Motor neuron (in vitro differentiated cells): Measurements from ENCODE around the gene TACSTD2. TPM values are rescaled to one million over a fixed set of nuclear protein-coding genes. Genes with fewer than 3 reads are reported as not detected.
A peak's percentile ranks its signal among the peaks of the same experiment; 100 is the strongest.
"Not testable (repeated sequence)": the region's sequence is repeated elsewhere in the genome, so short reads cannot be mapped to it uniquely, and the experiment has no call there.

ENCODE experiments used
- ATAC-seq, 8 experiments: fragments of 200-7000 bp; cut with Tn5 transposase; replicated peaks in 6 of 8; 2 replicates each; pipeline ENCODE4 v1.8.0; 2021; ENCODE audit warnings: mild to moderate bottlenecking in 8 of 8, moderate library complexity in 8 of 8
- H3K27ac ChIP-seq, 2 donors: fragments of 250-450 bp; sonication (Bioruptor Pico); 2 replicates each; pipeline ENCODE4 v1.9.0; 2021; ENCODE audit warnings: antibody characterized with exemption in 2 of 2, mild to moderate bottlenecking in 2 of 2, moderate library complexity in 1 of 2
- H3K4me1 ChIP-seq, 2 donors: fragments of 250-450 bp; sonication (Bioruptor Pico); replicated peaks in 1 of 2; 2 replicates each; pipeline ENCODE4 v1.6.1; 2021; ENCODE audit warnings: antibody characterized with exemption in 2 of 2, mild to moderate bottlenecking in 2 of 2, moderate library complexity in 1 of 2
- H3K4me3 ChIP-seq, 5 donors: fragments of 250-450 bp; sonication (Bioruptor Pico); 2 replicates each; pipeline ENCODE4 v1.9.0; 2021; ENCODE audit warnings: antibody characterized with exemption in 5 of 5, mild to moderate bottlenecking in 5 of 5, moderate library complexity in 4 of 5
- WGBS, 10 experiments: fragments of 450-650 bp; shearing (Covaris generic); methylation state at CpG; one replicate each; pipeline ENCODE4 v1.0.0; 2022; 5-methylcytosine and 5-hydroxymethylcytosine counted together
- in situ Hi-C, 9 experiments: fragments of 400-800 bp; cut with MboI; loops; one replicate each; pipeline ENCODE4 v1.15.0; 2021; ENCODE audit warnings: low sequenced_read_pairs in 9 of 9, low pct_unique_long_range_greater_than_20kb in 2 of 9; ENCODE audit not compliant: unreplicated experiment in 9 of 9
- total RNA-seq, 8 experiments: library from RNA; unstranded; fragments of 300-600 nt; gene quantifications; 2 replicates each; pipeline versions ENCODE4 v1.2.3 to v1.2.4, GENCODE V29; 2022

The TACSTD2 gene
- under 1 TPM in 5 of 8 experiments, not detected in 3; 0.05 to 0.90 (median 0.21) TPM for total RNA-seq

- WGBS, 10 experiments = 0 to 61% (median 20%) methylated on average over 1 to 26 of the region's 107 CpGs; no CpG with 5 or more reads in 2 of the 10 experiments
- no peak within 1 kb of the TSS for H3K27ac ChIP-seq
- H3K4me1 ChIP-seq = peaks cover 9 to 24% of the 10 kb centered on the region in 2 donors
- in situ Hi-C loops = no loop called here
- peak in 5 of 8 experiments; percentile 30 to 67 (median 46) for ATAC-seq
- H3K4me3 ChIP-seq = peak within 1 kb of the TSS in 2 of 5 donors; percentile 4 to 6
These were observed at the start of gene TACSTD2 for GRCh38 chr1:58576727-58577653. TSS of gene TACSTD2 (minus strand) at chr1:58577252. CDS start at chr1:58577156, 96 bp downstream.

- Histone ChIP-seq H3K27ac (no peak overlapping the region), H3K4me1 (no peaks in the 10 kb centered on the region), H3K4me3 (no peak overlapping the region)
- in situ Hi-C loops = no loop called here
- no peak for ATAC-seq
These were observed 49.2 kb upstream of the TACSTD2 start for GRCh38 chr1:58626293-58626692.

GRCh38 chr1:58623259-58623658 lies 46.2 kb upstream of the TACSTD2 start:
- H3K4me3 ChIP-seq, in situ Hi-C loops, H3K4me1 ChIP-seq, ATAC-seq, H3K27ac ChIP-seq: not testable (repeated sequence)
- 100% methylated on average over 1 to 2 of the region's 27 CpGs; no CpG with 5 or more reads in 8 of the 10 experiments for WGBS, 10 experiments

GRCh38 chr1:58622571-58622970 lies 45.5 kb upstream of the TACSTD2 start:
- no peak overlapping the region for H3K27ac ChIP-seq
- H3K4me3 ChIP-seq = no peak overlapping the region
- in situ Hi-C loops = no loop called here
- ATAC-seq = no peak
- WGBS, 10 experiments = 68 to 98% (median 90%) methylated on average over 2 to 6 of the region's 6 CpGs; no CpG with 5 or more reads in 2 of the 10 experiments
- H3K4me1 ChIP-seq = no peaks in the 10 kb centered on the region

- in situ Hi-C loops = no loop called here
- 50 to 100% (median 80%) methylated on average over 1 to 3 of the region's 3 CpGs; no CpG with 5 or more reads in 1 of the 10 experiments for WGBS, 10 experiments
These were observed 44.3 kb upstream of the TACSTD2 start for GRCh38 chr1:58621391-58621790.

GRCh38 chr1:58620926-58621325 lies 43.9 kb upstream of the TACSTD2 start:
- in situ Hi-C loops = no loop called here
- H3K27ac ChIP-seq = no peak overlapping the region
- no peak for ATAC-seq
- no peaks in the 10 kb centered on the region for H3K4me1 ChIP-seq
- H3K4me3 ChIP-seq = no peak overlapping the region
- 0 to 94% (median 77%) methylated on average over 1 to 5 of the region's 5 CpGs; no CpG with 5 or more reads in 2 of the 10 experiments for WGBS, 10 experiments

More at GRCh38 chr1:58621391-58621790, 44.3 kb upstream of the TACSTD2 start:
- Histone ChIP-seq H3K27ac (no peak overlapping the region), H3K4me3 (no peak overlapping the region), H3K4me1 (no peaks in the 10 kb centered on the region)
- no peak for ATAC-seq

GRCh38 chr1:58620259-58620658 lies 43.2 kb upstream of the TACSTD2 start:
- Histone ChIP-seq H3K4me3 (no peak overlapping the region), H3K27ac (no peak overlapping the region), H3K4me1 (no peaks in the 10 kb centered on the region)
- WGBS, 10 experiments = 70 to 100% (median 80%) methylated on average over 1 to 5 of the region's 7 CpGs; no CpG with 5 or more reads in 3 of the 10 experiments
- no peak for ATAC-seq
- in situ Hi-C loops = no loop called here

GRCh38 chr1:58619286-58620054 lies 42.4 kb upstream of the TACSTD2 start:
- Histone ChIP-seq H3K4me1 (no peaks in the 10 kb centered on the region), H3K4me3 (no peak overlapping the region), H3K27ac (no peak overlapping the region)
- in situ Hi-C loops = no loop called here
- ATAC-seq = no peak
- WGBS, 10 experiments = 60 to 83% (median 80%) methylated on average over 1 to 4 of the region's 5 CpGs; no CpG with 5 or more reads in 4 of the 10 experiments

GRCh38 chr1:58618303-58618702 lies 41.3 kb upstream of the TACSTD2 start:
- Histone ChIP-seq H3K27ac (no peak overlapping the region), H3K4me1 (no peaks in the 10 kb centered on the region), H3K4me3 (no peak overlapping the region)
- 0 to 100% (median 71%) methylated on average over 1 to 2 of the region's 2 CpGs; no CpG with 5 or more reads in 5 of the 10 experiments for WGBS, 10 experiments
- in situ Hi-C loops = no loop called here
- peak in 2 of 8 experiments; percentile 100 for ATAC-seq

- in situ Hi-C loops = no loop called here
- 0 to 100% (median 58%) methylated on average over 1 to 2 of the region's 2 CpGs; no CpG with 5 or more reads in 1 of the 10 experiments for WGBS, 10 experiments
These were observed 34.9 kb upstream of the TACSTD2 start for GRCh38 chr1:58611861-58612385.

GRCh38 chr1:58608945-58609344 lies 31.9 kb upstream of the TACSTD2 start:
- Histone ChIP-seq H3K27ac (no peak overlapping the region), H3K4me1 (no peaks in the 10 kb centered on the region), H3K4me3 (no peak overlapping the region)
- 20 to 92% (median 84%) methylated on average over 1 to 2 of the region's 2 CpGs; no CpG with 5 or more reads in 2 of the 10 experiments for WGBS, 10 experiments
- in situ Hi-C loops = no loop called here
- ATAC-seq = no peak

More at GRCh38 chr1:58611861-58612385, 34.9 kb upstream of the TACSTD2 start:
- H3K4me3 ChIP-seq = no peak overlapping the region
- H3K4me1 ChIP-seq = no peaks in the 10 kb centered on the region
- H3K27ac ChIP-seq = no peak overlapping the region
- no peak for ATAC-seq

GRCh38 chr1:58608297-58608696 lies 31.2 kb upstream of the TACSTD2 start:
- ATAC-seq = no peak
- no peaks in the 10 kb centered on the region for H3K4me1 ChIP-seq
- H3K27ac ChIP-seq = no peak overlapping the region
- no peak overlapping the region for H3K4me3 ChIP-seq
- in situ Hi-C loops = no loop called here

- in situ Hi-C loops = no loop called here
- Histone ChIP-seq H3K4me3 (no peak overlapping the region), H3K27ac (no peak overlapping the region), H3K4me1 (no peaks in the 10 kb centered on the region)
- 0 to 100% (median 78%) methylated on average over 1 to 3 of the region's 3 CpGs; no CpG with 5 or more reads in 1 of the 10 experiments for WGBS, 10 experiments
- ATAC-seq = no peak
These were observed 30.3 kb upstream of the TACSTD2 start for GRCh38 chr1:58607391-58607790.
